Dendritic cell treated with granulocyte-macrophage colony-stimulating factor and Interleukin-4, amounts not matched to agents 40 ng/mL and 50 ng/mL, for 4 days (primary cell): ENCODE data around the gene TTC7B.

Experiments
- H3K27ac Mint-ChIP-seq: one replicate; pipeline ENCODE4 v1.8.0; 2022; ENCODE audit warnings: mild to moderate bottlenecking, mixed read lengths
- H3K27me3 Mint-ChIP-seq: one replicate; pipeline ENCODE4 v1.8.0; 2022; ENCODE audit warnings: mild to moderate bottlenecking, mixed read lengths
- H3K36me3 Mint-ChIP-seq: one replicate; pipeline ENCODE4 v1.8.0; 2022; ENCODE audit warnings: low read depth, mixed read lengths
- H3K4me1 Mint-ChIP-seq: one replicate; pipeline ENCODE4 v1.8.0; 2022; ENCODE audit warnings: low read depth, mixed read lengths
- H3K4me3 Mint-ChIP-seq: one replicate; pipeline ENCODE4 v1.8.0; 2022; ENCODE audit warnings: mild to moderate bottlenecking, moderate library complexity, mixed read lengths
- H3K9me3 Mint-ChIP-seq: one replicate; pipeline ENCODE4 v1.8.0; 2022; ENCODE audit warnings: mixed read lengths
- intact Hi-C: fragments of 100-400 bp; cut with micrococcal nuclease; formaldehyde crosslinking; loops from one replicate; pipeline ENCODE4 v1.15.0; 2022

The TTC7B gene

DNA sequence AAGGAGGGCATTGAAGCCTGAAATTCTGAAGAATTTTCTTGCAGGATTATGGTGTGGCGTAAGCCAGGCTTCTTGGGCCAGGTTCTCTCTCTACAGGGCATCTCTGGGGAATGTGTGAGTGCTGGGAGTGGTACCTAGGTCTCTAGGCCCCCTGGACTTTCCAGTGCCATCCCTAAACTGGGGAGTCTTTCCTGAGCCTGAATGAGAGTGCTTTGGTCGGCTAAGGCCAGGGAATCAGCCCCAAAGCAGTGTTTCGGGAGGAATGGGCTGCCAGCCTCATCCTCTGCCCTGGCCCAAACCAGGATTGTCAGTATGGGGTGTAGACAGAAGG is 325.5 kb downstream of the TTC7B start:
- no peaks in the 10 kb centered on the region for H3K36me3 Mint-ChIP-seq
- intact Hi-C loops: no loop called here
- H3K4me3 Mint-ChIP-seq: no peak overlapping the region
- no peaks in the 10 kb centered on the region for H3K4me1 Mint-ChIP-seq
- H3K9me3 Mint-ChIP-seq: no peaks in the 10 kb centered on the region
- no peak overlapping the region for H3K27ac Mint-ChIP-seq
- peaks cover 2% of the 10 kb centered on the region for H3K27me3 Mint-ChIP-seq

DNA sequence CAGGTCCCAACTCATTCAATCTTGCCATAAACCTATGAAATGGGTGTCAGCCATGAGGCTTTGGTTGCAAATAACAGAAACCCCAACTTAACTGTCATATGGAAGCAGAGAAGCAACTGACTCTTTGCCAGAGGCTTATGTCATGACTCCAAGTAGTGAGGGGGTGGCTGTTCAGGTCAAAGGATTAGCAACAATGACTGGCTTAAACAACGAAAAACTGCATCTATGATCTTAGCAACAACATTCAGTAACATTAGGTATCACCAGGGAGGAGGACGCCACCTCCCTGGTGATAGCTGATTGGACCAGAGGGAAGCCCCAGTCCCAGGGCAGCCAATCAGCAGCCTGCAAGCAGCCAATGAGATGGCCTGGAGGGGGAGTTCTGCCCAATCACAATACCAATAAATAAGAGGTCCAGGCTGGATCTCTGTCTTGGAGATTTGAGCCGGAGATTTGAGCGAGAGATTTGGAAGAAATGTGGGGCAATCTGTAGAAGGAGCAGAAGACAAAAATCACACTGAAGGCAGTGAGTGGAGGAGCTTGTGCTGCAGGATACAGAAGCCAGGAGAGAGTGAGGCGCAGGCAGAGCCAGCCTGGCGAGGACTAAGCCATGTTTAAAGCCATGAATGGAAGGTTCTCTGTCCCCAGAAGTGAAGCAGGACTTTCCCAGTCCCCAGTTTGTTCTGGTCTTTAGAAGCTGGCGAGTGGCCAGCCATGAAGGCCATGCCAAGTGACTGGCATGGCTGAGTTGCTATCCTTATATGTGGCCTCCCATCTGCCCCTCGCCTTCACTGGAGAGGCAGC is 326.1 kb downstream of the TTC7B start:
- Mint-ChIP-seq H3K4me3 (no peak overlapping the region), H3K9me3 (no peaks in the 10 kb centered on the region), H3K36me3 (no peaks in the 10 kb centered on the region), H3K27me3 (peaks cover 2% of the 10 kb centered on the region), H3K4me1 (no peaks in the 10 kb centered on the region), H3K27ac (no peak overlapping the region)
- intact Hi-C loops: no loop called here

DNA sequence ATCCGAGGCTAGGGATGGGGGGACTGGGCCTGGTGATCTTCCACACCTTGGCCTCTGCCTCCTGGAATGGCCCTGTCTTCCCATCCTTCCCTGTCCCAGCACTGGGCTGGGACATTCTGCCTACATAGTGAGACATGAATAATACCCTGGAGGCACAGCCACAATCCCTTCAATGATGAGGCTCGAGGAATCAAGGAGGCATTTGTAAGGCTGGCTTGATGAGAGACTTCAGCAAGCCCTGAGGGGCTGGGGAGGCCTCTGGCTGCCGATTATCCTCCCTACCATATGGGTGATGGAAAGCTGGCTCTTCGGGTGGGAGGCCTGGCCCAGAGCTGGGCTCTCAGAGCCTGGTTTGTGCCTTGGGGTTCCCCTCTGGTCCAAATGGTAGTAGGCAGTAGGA is 326.9 kb downstream of the TTC7B start:
- no peak overlapping the region for H3K4me3 Mint-ChIP-seq

DNA sequence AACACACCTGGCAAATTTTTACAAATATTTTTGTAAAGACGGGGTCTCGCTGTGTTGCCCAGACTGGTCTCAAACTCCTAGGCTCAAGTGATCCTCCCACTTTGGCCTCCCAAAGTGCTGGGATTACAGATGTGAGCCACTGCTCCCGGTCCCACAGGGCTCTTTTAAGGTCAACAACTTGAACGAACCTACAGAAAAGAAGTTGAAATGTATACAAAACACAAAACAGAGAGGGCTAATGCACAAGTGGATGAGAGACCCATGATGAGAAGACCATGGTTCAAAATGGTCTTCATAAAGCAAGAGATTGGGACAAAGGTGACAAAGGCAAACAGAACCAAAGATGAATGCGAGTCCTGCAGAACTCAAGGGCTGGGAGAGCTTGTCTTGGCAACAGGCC is 328.0 kb downstream of the TTC7B start:
- Mint-ChIP-seq H3K4me3 (no peak overlapping the region), H3K4me1 (peaks cover 6% of the 10 kb centered on the region)
- intact Hi-C loops: no loop called here

More for the DNA sequence above, 326.9 kb downstream of the TTC7B start:
- Mint-ChIP-seq H3K9me3 (no peaks in the 10 kb centered on the region), H3K4me1 (no peaks in the 10 kb centered on the region), H3K36me3 (no peaks in the 10 kb centered on the region), H3K27me3 (peaks cover 5% of the 10 kb centered on the region), H3K27ac (no peak overlapping the region)
- intact Hi-C loops: no loop called here

DNA sequence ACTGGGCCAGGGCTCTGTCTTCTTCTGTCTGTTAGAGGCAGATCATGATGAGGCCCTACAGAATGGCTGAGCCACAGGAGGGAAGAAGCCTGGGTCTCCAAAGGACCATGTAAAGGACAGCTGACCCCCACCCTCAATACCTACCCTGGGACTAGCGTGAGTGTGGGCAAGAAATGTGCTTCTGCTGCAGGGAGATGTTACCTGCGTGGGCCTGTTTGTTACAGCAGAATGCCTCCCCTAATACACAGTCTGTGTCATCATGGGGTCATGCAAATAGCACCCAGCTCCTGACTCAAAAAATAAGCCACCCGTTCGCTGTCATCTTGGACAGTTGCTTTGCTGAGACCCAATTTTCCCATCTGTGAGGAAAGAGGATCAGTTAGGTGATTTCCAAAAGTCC is 328.8 kb downstream of the TTC7B start:
- H3K9me3 Mint-ChIP-seq: peaks cover 3% of the 10 kb centered on the region
- H3K36me3 Mint-ChIP-seq: no peaks in the 10 kb centered on the region
- peaks cover 6% of the 10 kb centered on the region for H3K4me1 Mint-ChIP-seq
- no peak overlapping the region for H3K27ac Mint-ChIP-seq
- intact Hi-C loops: no loop called here
- peaks cover 8% of the 10 kb centered on the region for H3K27me3 Mint-ChIP-seq
- no peak overlapping the region for H3K4me3 Mint-ChIP-seq

More for the DNA sequence above, 328.0 kb downstream of the TTC7B start:
- Mint-ChIP-seq H3K27me3 (peaks cover 10% of the 10 kb centered on the region), H3K36me3 (no peaks in the 10 kb centered on the region), H3K9me3 (no peaks in the 10 kb centered on the region), H3K27ac (no peak overlapping the region)

DNA sequence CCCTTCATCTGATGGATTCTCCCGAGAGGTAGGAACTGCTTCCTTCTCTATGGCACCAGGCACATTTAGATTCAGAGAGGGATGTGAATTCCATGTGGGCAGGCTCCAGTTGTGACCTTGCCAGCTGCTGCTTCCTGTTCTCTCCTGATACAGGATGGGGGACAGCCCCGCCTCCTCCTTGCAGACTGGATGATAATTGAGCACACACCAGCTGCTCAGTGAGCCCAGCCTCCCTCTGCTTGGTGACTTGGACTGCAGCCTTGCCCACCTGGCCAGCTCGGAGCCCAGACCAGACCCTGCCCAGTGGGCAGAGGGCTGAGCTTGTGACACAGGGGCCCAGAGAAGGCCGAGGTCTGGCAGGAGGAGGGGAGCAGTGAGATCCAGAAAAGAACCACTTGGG is 329.2 kb downstream of the TTC7B start:
- Mint-ChIP-seq H3K4me3 (no peak overlapping the region), H3K4me1 (peaks cover 6% of the 10 kb centered on the region), H3K9me3 (peaks cover 7% of the 10 kb centered on the region), H3K27me3 (peaks cover 8% of the 10 kb centered on the region), H3K36me3 (no peaks in the 10 kb centered on the region), H3K27ac (no peak overlapping the region)
- intact Hi-C loops: no loop called here

DNA sequence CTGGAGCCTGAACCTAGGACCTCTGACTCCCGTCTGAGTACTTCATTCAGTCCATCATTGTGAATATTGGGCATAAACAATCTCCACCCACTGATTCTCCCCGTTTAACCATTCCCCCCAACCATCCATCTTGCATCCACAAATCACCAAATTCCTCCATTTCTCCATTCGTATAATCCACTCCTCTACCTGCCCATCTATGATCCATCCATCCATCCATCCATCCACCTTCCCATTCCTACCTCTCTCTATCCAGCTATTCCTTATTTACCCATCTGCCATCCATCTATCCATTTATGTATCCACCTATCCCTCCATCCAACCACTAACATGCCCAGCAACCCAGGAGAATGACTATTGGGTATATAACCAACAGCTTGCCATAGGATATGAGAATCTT is 331.9 kb downstream of the TTC7B start:
- peaks cover 13% of the 10 kb centered on the region for H3K27me3 Mint-ChIP-seq
- H3K4me1 Mint-ChIP-seq: peaks cover 6% of the 10 kb centered on the region
- no peak overlapping the region for H3K4me3 Mint-ChIP-seq
- peaks cover 19% of the 10 kb centered on the region for H3K9me3 Mint-ChIP-seq
- H3K36me3 Mint-ChIP-seq: no peaks in the 10 kb centered on the region
- intact Hi-C loops: no loop called here
- H3K27ac Mint-ChIP-seq: no peak overlapping the region

DNA sequence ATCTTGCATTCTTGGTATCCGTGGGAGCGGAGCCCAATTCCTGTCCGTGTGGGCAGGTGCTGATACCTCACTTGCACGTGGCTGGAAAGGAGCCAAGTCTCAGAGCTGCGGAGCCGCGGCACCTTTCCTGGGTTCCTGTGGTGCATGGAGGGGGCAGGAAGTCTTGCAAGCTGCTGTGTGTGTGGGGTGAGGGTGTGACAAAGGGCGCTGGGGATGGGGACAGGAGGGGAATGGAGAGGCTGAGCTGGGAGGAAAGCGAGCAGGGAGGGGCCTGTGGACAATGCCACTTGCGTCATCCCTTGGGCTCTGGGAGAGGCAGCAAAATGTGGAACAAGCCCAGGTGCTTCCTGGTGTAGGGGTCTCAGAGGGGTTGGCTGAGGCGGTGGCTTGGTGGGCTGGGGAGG is 332.7 kb downstream of the TTC7B start:
- intact Hi-C loops: no loop called here
- Mint-ChIP-seq H3K27me3 (peaks cover 15% of the 10 kb centered on the region), H3K27ac (no peak overlapping the region), H3K4me1 (peaks cover 6% of the 10 kb centered on the region), H3K36me3 (no peaks in the 10 kb centered on the region), H3K9me3 (peaks cover 19% of the 10 kb centered on the region), H3K4me3 (no peak overlapping the region)

DNA sequence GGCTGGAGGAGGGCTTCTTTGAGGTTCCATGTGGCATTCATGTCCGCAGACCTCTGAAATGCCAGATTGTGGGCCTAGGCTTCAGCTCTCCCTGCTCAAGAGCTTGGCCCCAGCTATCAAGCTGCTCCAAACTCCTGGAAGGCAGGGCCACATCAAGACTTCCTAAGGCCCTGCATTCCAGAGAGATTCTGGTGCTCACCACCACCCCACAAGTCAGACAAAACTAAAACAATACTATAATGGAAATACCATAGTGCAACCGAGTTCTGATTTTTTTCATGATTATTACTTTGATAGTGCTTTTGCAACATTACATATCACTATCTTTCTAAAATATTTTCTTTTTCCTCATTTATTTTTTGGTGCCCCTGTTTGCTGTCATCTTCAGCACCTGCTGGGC is 333.1 kb downstream of the TTC7B start:
- Mint-ChIP-seq H3K27me3 (peaks cover 16% of the 10 kb centered on the region), H3K4me3 (no peak overlapping the region), H3K27ac (no peak overlapping the region), H3K4me1 (peaks cover 6% of the 10 kb centered on the region), H3K36me3 (no peaks in the 10 kb centered on the region), H3K9me3 (peaks cover 19% of the 10 kb centered on the region)
- intact Hi-C loops: no loop called here

DNA sequence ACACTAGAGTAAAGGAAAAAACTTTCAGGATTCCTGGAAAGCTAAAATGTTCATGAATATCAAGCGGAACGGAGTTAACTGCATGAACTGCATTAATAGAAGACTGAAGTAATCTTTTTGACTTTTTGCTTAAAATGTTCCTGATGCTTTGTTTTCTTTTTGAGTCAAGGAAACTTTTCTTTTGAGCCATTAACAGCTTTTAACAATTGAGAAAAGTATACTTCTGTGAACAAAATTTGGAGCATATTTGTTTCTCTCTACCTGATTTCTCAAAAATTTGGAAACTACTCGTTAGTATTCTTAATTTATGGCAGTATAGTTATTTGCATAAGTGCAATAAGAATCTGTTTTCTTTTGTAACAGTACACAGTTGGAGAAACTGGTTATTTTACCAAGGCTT is 340.9 kb downstream of the TTC7B start:
- Mint-ChIP-seq H3K4me3 (no peak overlapping the region), H3K9me3 (peaks cover 18% of the 10 kb centered on the region), H3K36me3 (no peaks in the 10 kb centered on the region), H3K27me3 (peaks cover 13% of the 10 kb centered on the region), H3K27ac (no peak overlapping the region), H3K4me1 (no peaks in the 10 kb centered on the region)
- intact Hi-C loops: no loop called here
